HEK293 (cell line): Measurements from ENCODE around the gene PADI2.

Experiments
- CTCF ChIA-PET: fragments of 350-600 bp; formaldehyde crosslinking; extraction: SDS; loops from one replicate; lab custom pipeline; 2021; ENCODE audit warnings: antibody characterized with exemption; lab: Yijun Ruan, JAX
- POLR2A ChIA-PET: fragments of 300-600 bp; formaldehyde crosslinking; extraction: SDS; loops from one replicate; lab custom pipeline; 2020; ENCODE audit warnings: antibody characterized with exemption, inconsistent platforms; lab: Yijun Ruan, JAX
- H3K27ac ChIP-seq: fragments of 200-500 bp; sonication (Bioruptor generic); 2 replicates; pipeline ENCODE4 v1.5.1; 2014; ENCODE audit warnings: low read depth, low read length, control low read depth, inconsistent platforms; ENCODE audit errors: extremely low read depth
- H3K36me3 ChIP-seq, 2 experiments: fragments of 200-500 bp in 1 of 2; sonication (Bioruptor generic) in 1 of 2; 1 replicate in 1 of 2; 2 replicates in 1 of 2; pipeline ENCODE4 v1.5.1; 2014 to 2017; ENCODE audit warnings: inconsistent platforms in 2 of 2, low read length in 2 of 2; ENCODE audit not compliant: control insufficient read depth in 2 of 2, insufficient read depth in 1 of 2
- H3K4me1 ChIP-seq: fragments of 200-500 bp; sonication (Bioruptor generic); 2 replicates; pipeline ENCODE4 v1.5.1; 2014; ENCODE audit warnings: mild to moderate bottlenecking, low read length, inconsistent platforms; ENCODE audit not compliant: control insufficient read depth, insufficient read depth
- H3K4me3 ChIP-seq: 2 replicates; pipeline ENCODE4 v1.5.1; 2011; ENCODE audit warnings: low read depth, mild to moderate bottlenecking, control low read depth, low read length, moderate library complexity
- H3K9me3 ChIP-seq: fragments of 200-500 bp; sonication (Bioruptor generic); 2 replicates; pipeline ENCODE4 v1.5.1; 2014; ENCODE audit warnings: low read depth, low read length, inconsistent platforms; ENCODE audit not compliant: control insufficient read depth, insufficient read depth
- KLF8 ChIP-seq: fragments of 450-650 bp; formaldehyde crosslinking; IDR thresholded peaks from 2 replicates; pipeline ENCODE4 v1.5.1; 2016; ENCODE audit warnings: missing biosample characterization, missing genetic modification characterization
- PRDM1 ChIP-seq: fragments of 450-650 bp; formaldehyde crosslinking; IDR thresholded peaks from 2 replicates; pipeline ENCODE4; 2016; ENCODE audit warnings: missing biosample characterization, missing genetic modification characterization
- PRDM4 ChIP-seq: fragments of 450-650 bp; formaldehyde crosslinking; IDR thresholded peaks from 2 replicates; pipeline ENCODE4 v1.5.1; 2017; ENCODE audit warnings: missing biosample characterization, missing genetic modification characterization
- TCF7L2 ChIP-seq: IDR thresholded peaks from 2 replicates; pipeline ENCODE4 v1.6.1; 2011; ENCODE audit warnings: low read depth, mild to moderate bottlenecking, inconsistent platforms, low read length, moderate library complexity, borderline replicate concordance
- ZNF280D ChIP-seq: fragments of 450-650 bp; formaldehyde crosslinking; IDR thresholded peaks from 2 replicates; pipeline ENCODE4 v1.5.1; 2016; ENCODE audit warnings: missing biosample characterization, missing genetic modification characterization
- ZNF426 ChIP-seq: fragments of 450-650 bp; formaldehyde crosslinking; IDR thresholded peaks from 2 replicates; pipeline ENCODE4 v1.5.1; 2017; ENCODE audit warnings: missing biosample characterization, missing genetic modification characterization, mild to moderate bottlenecking, inconsistent platforms, moderate library complexity
- ZNF433 ChIP-seq: fragments of 450-650 bp; formaldehyde crosslinking; IDR thresholded peaks from 2 replicates; pipeline ENCODE4 v1.5.1; 2016; ENCODE audit warnings: missing biosample characterization, missing genetic modification characterization, low read depth
- ZNF473 ChIP-seq: fragments of 450-650 bp; formaldehyde crosslinking; IDR thresholded peaks from 2 replicates; pipeline ENCODE4 v1.5.1; 2017; ENCODE audit warnings: missing biosample characterization, missing genetic modification characterization
- ZNF664 ChIP-seq: fragments of 450-650 bp; formaldehyde crosslinking; IDR thresholded peaks from 2 replicates; pipeline ENCODE4 v1.5.1; 2016; ENCODE audit warnings: missing biosample characterization, missing genetic modification characterization
- ZNF791 ChIP-seq: fragments of 450-650 bp; formaldehyde crosslinking; IDR thresholded peaks from 2 replicates; pipeline ENCODE4 v1.5.1; 2016; ENCODE audit warnings: missing biosample characterization, missing genetic modification characterization

Gene PADI2

GRCh38 chr1:17061892-17062291 lies 57.4 kb downstream of the PADI2 start:
- Histone ChIP-seq H3K9me3 (no peaks in the 10 kb centered on the region), H3K27ac (no peak overlapping the region), H3K4me1 (no peaks in the 10 kb centered on the region), H3K36me3 (no peaks in the 10 kb centered on the region), H3K4me3 (no peak overlapping the region)
- POLR2A ChIA-PET = no interaction called here
- TF ChIP-seq ZNF473 (tag by site-specific recombination) (no peak), ZNF791 (tag by site-specific recombination) (no peak), PRDM1 (tag by site-specific recombination) (no peak), ZNF664 (tag by site-specific recombination) (no peak)
- CTCF ChIA-PET = interaction anchor here (0.8 to 3.4 kb wide), 7 partner anchors 13 to 345 kb away, joined by 3 to 17 read pairs (median 4); no protein-coding TSS in a partner anchor

GRCh38 chr1:17061486-17061885 lies 57.8 kb downstream of the PADI2 start:
- H3K9me3 ChIP-seq = no peaks in the 10 kb centered on the region
- H3K4me1 ChIP-seq = no peaks in the 10 kb centered on the region
- ChIA-PET POLR2A (no interaction called here), CTCF (interaction anchor here (0.6 to 3.4 kb wide), 9 partner anchors 13 to 400 kb away, joined by 3 to 17 read pairs (median 5); no protein-coding TSS in a partner anchor)
- H3K4me3 ChIP-seq = no peak overlapping the region
- no peak for TF ChIP-seq ZNF426 (tag by site-specific recombination)
- no peak for TF ChIP-seq ZNF433 (tag by site-specific recombination)
- TF ChIP-seq TCF7L2 = no peak
- TF ChIP-seq ZNF280D (tag by site-specific recombination) = no peak
- no peaks in the 10 kb centered on the region for H3K36me3 ChIP-seq
- no peak overlapping the region for H3K27ac ChIP-seq

GRCh38 chr1:17060306-17060749 lies 58.9 kb downstream of the PADI2 start:
- H3K9me3 ChIP-seq = no peaks in the 10 kb centered on the region
- H3K27ac ChIP-seq = no peak overlapping the region
- POLR2A ChIA-PET = interaction anchor here (0.9 kb wide), 1 partner anchor 39 kb away, joined by 3 read pairs; no protein-coding TSS in a partner anchor
- CTCF ChIA-PET = interaction anchor here (0.6 to 3.4 kb wide), 20 partner anchors 14 to 1880 kb away, joined by 3 to 17 read pairs (median 5); no protein-coding TSS in a partner anchor
- TF ChIP-seq KLF8 (tag by site-specific recombination) = no peak
- TF ChIP-seq PRDM4 (tag by site-specific recombination) = peak; percentile 76
- no peaks in the 10 kb centered on the region for H3K4me1 ChIP-seq
- H3K4me3 ChIP-seq = no peak overlapping the region
- H3K36me3 ChIP-seq = no peaks in the 10 kb centered on the region
